OCI-LY3 (cell line): ENCODE results near the gene CABLES1.
A peak's percentile ranks its signal among the peaks of the same experiment; 100 is the strongest.
"Not testable (repeated sequence)": the region's sequence is repeated elsewhere in the genome, so short reads cannot be mapped to it uniquely, and the experiment has no call there.

ENCODE experiments used
- H2AFZ ChIP-seq: fragments of 200-600, 300-600 bp; shearing (Covaris generic); 2 replicates; pipeline ENCODE4 v1.6.0; 2014; ENCODE audit warnings: antibody characterized with exemption, low read depth, low read length
- H3K27ac ChIP-seq: fragments of 200-600, 300-600 bp; sonication (generic); 2 replicates; pipeline ENCODE4 v1.5.1; 2014; ENCODE audit warnings: mild to moderate bottlenecking, low read length, moderate library complexity, mixed read lengths
- H3K27me3 ChIP-seq: fragments of 200-600, 300-600 bp; sonication (generic); 2 replicates; pipeline ENCODE4 v1.6.1; 2014; ENCODE audit warnings: low read depth, low read length, mixed read lengths
- H3K36me3 ChIP-seq: fragments of 200-600, 300-600 bp; sonication (generic); replicated peaks from 2 replicates; pipeline ENCODE3; 2014; ENCODE audit warnings: low read depth, low read length, mixed read lengths
- H3K4me1 ChIP-seq: fragments of 300-600, 200-600 bp; sonication (generic); 2 replicates; pipeline ENCODE4 v1.6.1; 2014; ENCODE audit warnings: low read length, mixed read lengths
- H3K4me2 ChIP-seq: fragments of 200-600, 300-600 bp; sonication (generic); 2 replicates; pipeline ENCODE4 v1.6.1; 2014; ENCODE audit warnings: low read length, mixed read lengths
- H3K4me3 ChIP-seq: fragments of 300-600, 200-600 bp; sonication (generic); 2 replicates; pipeline ENCODE4 v1.5.1; 2014; ENCODE audit warnings: antibody characterized with exemption, mild to moderate bottlenecking, low read length, moderate library complexity
- H3K79me2 ChIP-seq: fragments of 300-600, 200-600 bp; shearing (Covaris generic); 2 replicates; pipeline ENCODE4 v1.6.1; 2014; ENCODE audit warnings: mild to moderate bottlenecking, low read length, mixed read lengths
- H3K9ac ChIP-seq: fragments of 300-600, 200-600 bp; shearing (Covaris generic); 2 replicates; pipeline ENCODE4 v1.6.0; 2014; ENCODE audit warnings: mild to moderate bottlenecking, low read length, moderate library complexity
- H3K9me3 ChIP-seq: fragments of 200-600, 300-600 bp; shearing (Covaris generic); 2 replicates; pipeline ENCODE4 v1.6.1; 2014; ENCODE audit warnings: low read length, mixed read lengths; ENCODE audit not compliant: insufficient read depth
- H4K20me1 ChIP-seq: fragments of 200-600, 300-600 bp; sonication (generic); 2 replicates; pipeline ENCODE4 v1.6.1; 2016; ENCODE audit warnings: low read length, mixed read lengths; ENCODE audit not compliant: insufficient read depth
- CTCF ChIP-seq: fragments of 200-600, 300-600 bp; sonication (generic); IDR thresholded peaks from 2 replicates; pipeline ENCODE4 v1.5.1; 2014; ENCODE audit warnings: antibody characterized with exemption, low read length, low read depth
- EZH2phosphoT487 ChIP-seq: fragments of 200-600 bp; shearing (Covaris generic); IDR thresholded peaks from 2 replicates; pipeline ENCODE4 v1.6.1; 2018; ENCODE audit warnings: antibody characterized with exemption, mixed run types, low read depth

Gene CABLES1

GRCh38 chr18:23092121-23092520 lies 43.2 kb upstream of the CABLES1 start:
- no peak for TF ChIP-seq EZH2phosphoT487
- no peak for TF ChIP-seq CTCF
- Histone ChIP-seq H3K4me3 (no peak overlapping the region), H4K20me1 (no peaks in the 10 kb centered on the region), H3K27ac (peak overlapping the region; percentile 55; the same call in 1 of the 2 replicates), H2AFZ (no peak overlapping the region), H3K9ac (no peak overlapping the region; the same call in 1 of the 2 replicates), H3K4me1 (peaks cover 21% of the 10 kb centered on the region), H3K4me2 (0 out of 2 replicates have a peak overlapping the region, but pooled peaks have one; percentile 19), H3K36me3 (no peaks in the 10 kb centered on the region), H3K27me3 (no peaks in the 10 kb centered on the region), H3K9me3 (no peaks in the 10 kb centered on the region), H3K79me2 (no peaks in the 10 kb centered on the region)

- H3K79me2 ChIP-seq, H4K20me1 ChIP-seq, H3K9me3 ChIP-seq, H3K9ac ChIP-seq, H3K4me2 ChIP-seq, H3K27ac ChIP-seq, H3K4me3 ChIP-seq, H3K27me3 ChIP-seq, H2AFZ ChIP-seq, H3K36me3 ChIP-seq: not testable (repeated sequence)
- peaks cover 21% of the 10 kb centered on the region for H3K4me1 ChIP-seq
Observed at GRCh38 chr18:23093130-23093529, 42.2 kb upstream of the CABLES1 start.

- H3K4me2 ChIP-seq: no peak overlapping the region
- no peaks in the 10 kb centered on the region for H3K36me3 ChIP-seq
- no peaks in the 10 kb centered on the region for H3K79me2 ChIP-seq
- no peaks in the 10 kb centered on the region for H4K20me1 ChIP-seq
- H3K9me3 ChIP-seq: no peaks in the 10 kb centered on the region
- H3K27ac ChIP-seq: no peak overlapping the region
- H3K27me3 ChIP-seq: no peaks in the 10 kb centered on the region
- no peak overlapping the region for H3K9ac ChIP-seq
- H3K4me1 ChIP-seq: peaks cover 21% of the 10 kb centered on the region
- no peak overlapping the region for H3K4me3 ChIP-seq
- no peak overlapping the region for H2AFZ ChIP-seq
- no peak for TF ChIP-seq EZH2phosphoT487
- TF ChIP-seq CTCF: no peak
Observed at GRCh38 chr18:23093772-23094171, 41.5 kb upstream of the CABLES1 start.

- no peak overlapping the region for H3K4me2 ChIP-seq
- no peaks in the 10 kb centered on the region for H3K9me3 ChIP-seq
- peaks cover 21% of the 10 kb centered on the region for H3K4me1 ChIP-seq
- TF ChIP-seq CTCF (no peak), EZH2phosphoT487 (no peak)
- H3K4me3 ChIP-seq: no peak overlapping the region
- H4K20me1 ChIP-seq: no peaks in the 10 kb centered on the region
- no peaks in the 10 kb centered on the region for H3K36me3 ChIP-seq
- H3K27me3 ChIP-seq: no peaks in the 10 kb centered on the region
- H3K79me2 ChIP-seq: no peaks in the 10 kb centered on the region
- H2AFZ ChIP-seq: no peak overlapping the region
- H3K9ac ChIP-seq: no peak overlapping the region
- no peak overlapping the region for H3K27ac ChIP-seq
Observed at GRCh38 chr18:23094411-23095190, 40.7 kb upstream of the CABLES1 start.
